HG02759 (cell line): Measurements from ENCODE around the gene PDE4D.
"Not testable (repeated sequence)": the region's sequence is repeated elsewhere in the genome, so short reads cannot be mapped to it uniquely, and the experiment has no call there.

Source experiments
- ATAC-seq: cut with Tn5 transposase; IDR thresholded peaks from one replicate; pipeline ENCODE4 v1.9.1; 2021; ENCODE audit warnings: mild to moderate bottlenecking, moderate library complexity; ENCODE audit not compliant: unreplicated experiment

Gene PDE4D

GRCh38 chr5:59770953-59771352 is 122.6 kb downstream of the PDE4D start:
- no peak for ATAC-seq

GRCh38 chr5:59769832-59770231 is 123.7 kb downstream of the PDE4D start:
- ATAC-seq, result no peak

GRCh38 chr5:59769041-59769360 is 124.5 kb downstream of the PDE4D start:
- no peak for ATAC-seq

- ATAC-seq, result peak; percentile 67
Observed at GRCh38 chr5:59768152-59769040, 125.1 kb downstream of the PDE4D start.

GRCh38 chr5:59767681-59768151 is 125.8 kb downstream of the PDE4D start:
- ATAC-seq, result no peak

- ATAC-seq, result no peak
Observed at GRCh38 chr5:59767211-59767605, 126.3 kb downstream of the PDE4D start.

- no peak for ATAC-seq
Observed at GRCh38 chr5:59766427-59767210, 126.9 kb downstream of the PDE4D start.

- ATAC-seq, result no peak
Observed at GRCh38 chr5:59765446-59765845, 128.1 kb downstream of the PDE4D start.

- ATAC-seq, result no peak
Observed at GRCh38 chr5:59764361-59764760, 129.2 kb downstream of the PDE4D start.

GRCh38 chr5:59763541-59763940 is 130.0 kb downstream of the PDE4D start:
- ATAC-seq, result no peak

- not testable (repeated sequence) for ATAC-seq
Observed at GRCh38 chr5:59762232-59762631, 131.3 kb downstream of the PDE4D start.

- ATAC-seq, result no peak
Observed at GRCh38 chr5:59760785-59761348, 132.7 kb downstream of the PDE4D start.

- no peak for ATAC-seq
Observed at GRCh38 chr5:59759600-59760351, 133.8 kb downstream of the PDE4D start.

GRCh38 chr5:59758566-59758965 is 135.0 kb downstream of the PDE4D start:
- ATAC-seq, result no peak

GRCh38 chr5:59757442-59757841 is 136.1 kb downstream of the PDE4D start:
- ATAC-seq, result no peak

- ATAC-seq, result no peak
Observed at GRCh38 chr5:59756373-59757035, 137.0 kb downstream of the PDE4D start.

- no peak for ATAC-seq
Observed at GRCh38 chr5:59755476-59755875, 138.1 kb downstream of the PDE4D start.

- no peak for ATAC-seq
Observed at GRCh38 chr5:59753599-59753998, 139.9 kb downstream of the PDE4D start.

- no peak for ATAC-seq
Observed at GRCh38 chr5:59749782-59750520, 143.6 kb downstream of the PDE4D start.
